H1 (cell line): Measurements from ENCODE around the gene HRH1. TPM values are rescaled to one million over a fixed set of nuclear protein-coding genes. Genes with fewer than 3 reads are reported as not detected.

Experiments used
- CTCF ChIA-PET: fragments of 300-600 bp; sonication (Branson Sonifier 250); formaldehyde crosslinking; loops from one replicate; lab custom pipeline; 2021; ENCODE audit not compliant: partially characterized antibody; lab: Charles Lee
- POLR2A ChIA-PET: fragments of 300-600 bp; sonication (Branson Sonifier 250); formaldehyde crosslinking; loops from one replicate; lab custom pipeline; 2021; ENCODE audit warnings: inconsistent platforms; ENCODE audit not compliant: partially characterized antibody; lab: Charles Lee
- DNase-seq, 2 experiments: peaks; one replicate each; pipeline versions ENCODE4 v3.0.0 to v3.0.0-alpha.2; 2010 to 2022; ENCODE audit warnings: low spot score in 2 of 2, low read depth in 1 of 2, mixed read lengths in 1 of 2
- FAIRE-seq: peaks from 2 replicates; lab custom pipeline; 2011; peaks lifted over from hg19 to GRCh38; lab: Jason Lieb, UNC
- H2AFZ ChIP-seq: 2 replicates; pipeline ENCODE4 v1.8.1; 2012; ENCODE audit warnings: low read length, inconsistent platforms
- H2AK5ac ChIP-seq: 2 replicates; pipeline ENCODE4 v1.6.1; 2013; ENCODE audit warnings: low read depth, low read length
- H2BK120ac ChIP-seq: replicated peaks from 2 replicates; pipeline ENCODE3; 2013; ENCODE audit warnings: low read depth, low read length, inconsistent platforms
- H2BK12ac ChIP-seq: 2 replicates; pipeline ENCODE4 v1.6.1; 2013; ENCODE audit warnings: low read depth, low read length
- H2BK15ac ChIP-seq: 2 replicates; pipeline ENCODE4 v1.6.1; 2013; ENCODE audit warnings: low read length
- H2BK20ac ChIP-seq: 2 replicates; pipeline ENCODE4 v1.6.1; 2013; ENCODE audit warnings: low read length
- H2BK5ac ChIP-seq: 2 replicates; pipeline ENCODE4 v1.6.1; 2013; ENCODE audit warnings: low read depth, low read length
- H3K14ac ChIP-seq: 2 replicates; pipeline ENCODE4 v1.6.1; 2013; ENCODE audit warnings: inconsistent platforms; ENCODE audit not compliant: insufficient read length
- H3K18ac ChIP-seq: 2 replicates; pipeline ENCODE4 v1.6.1; 2013; ENCODE audit warnings: low read length; ENCODE audit errors: extremely low read depth
- H3K23ac ChIP-seq: 2 replicates; pipeline ENCODE4 v1.6.1; 2013; ENCODE audit warnings: inconsistent platforms; ENCODE audit not compliant: insufficient read length
- H3K23me2 ChIP-seq: 2 replicates; pipeline ENCODE4 v1.6.1; 2013; ENCODE audit warnings: low read depth, low read length
- H3K27ac ChIP-seq: 2 replicates; pipeline ENCODE4 v1.6.1; 2011; ENCODE audit warnings: low read depth, low read length, inconsistent platforms
- H3K27me3 ChIP-seq, 4 experiments: replicated peaks in 1 of 4; 1 replicate in 1 of 4; 2 replicates in 3 of 4; pipeline versions ENCODE4 v1.6.1 to v1.8.1; 2011 to 2013; ENCODE audit warnings: low read length in 3 of 4, mild to moderate bottlenecking in 3 of 4, inconsistent platforms in 2 of 4, mixed read lengths in 2 of 4, moderate library complexity in 1 of 4; ENCODE audit not compliant: control insufficient read depth in 3 of 4, insufficient read depth in 3 of 4; ENCODE audit errors: extremely low read depth in 1 of 4
- H3K36me3 ChIP-seq, 4 experiments: 2 replicates each; pipeline versions ENCODE4 v1.6.1 to v1.8.1; 2011 to 2013; ENCODE audit warnings: mild to moderate bottlenecking in 4 of 4, low read length in 3 of 4, moderate library complexity in 2 of 4, control low read depth in 1 of 4, inconsistent platforms in 1 of 4; ENCODE audit not compliant: insufficient read depth in 4 of 4, control insufficient read depth in 2 of 4
- H3K4ac ChIP-seq: replicated peaks from 2 replicates; pipeline ENCODE3; 2013; ENCODE audit warnings: low read length, low read depth, mixed read lengths, inconsistent platforms; ENCODE audit not compliant: insufficient read length
- H3K4me1 ChIP-seq, 4 experiments: replicated peaks in 1 of 4; 1 replicate in 1 of 4; 2 replicates in 3 of 4; pipeline versions ENCODE4 v1.6.1 to v1.8.1; 2011 to 2013; ENCODE audit warnings: low read length in 3 of 4, inconsistent platforms in 2 of 4, mixed read lengths in 1 of 4; ENCODE audit not compliant: insufficient read depth in 4 of 4, control insufficient read depth in 3 of 4
- H3K4me2 ChIP-seq, 2 experiments: 2 replicates each; pipeline versions ENCODE4 v1.6.1 to v1.8.1; 2011 to 2013; ENCODE audit warnings: low read depth in 2 of 2, low read length in 2 of 2, control low read depth in 1 of 2, inconsistent platforms in 1 of 2, mild to moderate bottlenecking in 1 of 2; ENCODE audit not compliant: insufficient read depth in 1 of 2
- H3K4me3 ChIP-seq, 4 experiments: fragments of 200-600, 300-600 bp in 1 of 4; sonication (generic), shearing (Covaris generic), sonication (Bioruptor Twin) in 1 of 4; 2 replicates each; pipeline versions ENCODE4 v1.5.1 to v1.8.1; 2011 to 2016; ENCODE audit warnings: low read length in 4 of 4, low read depth in 3 of 4, control low read depth in 2 of 4, inconsistent platforms in 2 of 4, mild to moderate bottlenecking in 2 of 4, mixed read lengths in 1 of 4, moderate library complexity in 1 of 4; ENCODE audit not compliant: insufficient read depth in 2 of 4; ENCODE audit errors: extremely low read depth in 1 of 4
- H3K56ac ChIP-seq: replicated peaks from 2 replicates; pipeline ENCODE3; 2013; ENCODE audit warnings: low read depth, mild to moderate bottlenecking, mixed read lengths, low read length, inconsistent platforms; ENCODE audit not compliant: insufficient read length
- H3K79me1 ChIP-seq: 2 replicates; pipeline ENCODE4 v1.6.1; 2013; ENCODE audit warnings: low read depth, low read length, control low read depth
- H3K79me2 ChIP-seq, 2 experiments: 2 replicates each; pipeline versions ENCODE4 v1.6.1 to v1.8.1; 2012 to 2013; ENCODE audit warnings: low read length in 2 of 2, mild to moderate bottlenecking in 2 of 2, inconsistent platforms in 1 of 2; ENCODE audit not compliant: insufficient read depth in 2 of 2, control insufficient read depth in 1 of 2
- H3K9ac ChIP-seq, 4 experiments: replicated peaks in 1 of 4; 1 replicate in 1 of 4; 2 replicates in 3 of 4; pipeline versions ENCODE4 v1.6.1 to v1.8.1; 2011 to 2013; ENCODE audit warnings: low read depth in 3 of 4, low read length in 3 of 4, control low read depth in 2 of 4, mild to moderate bottlenecking in 2 of 4, moderate library complexity in 2 of 4, inconsistent platforms in 1 of 4; ENCODE audit errors: extremely low read depth in 1 of 4
- H3K9me3 ChIP-seq, 2 experiments: 2 replicates each; pipeline versions ENCODE4 v1.6.1 to v1.8.1; 2012 to 2013; ENCODE audit warnings: mild to moderate bottlenecking in 2 of 2, moderate library complexity in 2 of 2, control low read depth in 1 of 2, inconsistent platforms in 1 of 2, low read depth in 1 of 2, low read length in 1 of 2, mixed read lengths in 1 of 2; ENCODE audit not compliant: insufficient read depth in 2 of 2
- H4K20me1 ChIP-seq, 2 experiments: replicated peaks in 1 of 2; 2 replicates each; pipeline versions ENCODE3 to v1.8.1; 2011 to 2013; ENCODE audit warnings: inconsistent platforms in 2 of 2, low read length in 2 of 2, mild to moderate bottlenecking in 1 of 2; ENCODE audit not compliant: insufficient read depth in 2 of 2, control insufficient read depth in 1 of 2
- H4K5ac ChIP-seq: 2 replicates; pipeline ENCODE4 v1.6.1; 2013; ENCODE audit warnings: low read length, low read depth, mixed read lengths, inconsistent platforms; ENCODE audit not compliant: insufficient read length
- H4K8ac ChIP-seq: 2 replicates; pipeline ENCODE4 v1.8.0; 2013; ENCODE audit warnings: mild to moderate bottlenecking, moderate library complexity, low read length, inconsistent platforms; ENCODE audit not compliant: insufficient read depth; ENCODE audit errors: extremely low read depth
- H4K91ac ChIP-seq: replicated peaks from 2 replicates; pipeline ENCODE3; 2013; ENCODE audit warnings: low read length, mixed read lengths, inconsistent platforms; ENCODE audit not compliant: insufficient read length
- BRCA1 ChIP-seq: IDR thresholded peaks from 2 replicates; pipeline ENCODE4 v1.6.1; 2012; ENCODE audit warnings: low read depth, low read length, improper control_type of control experiment
- CBX8 ChIP-seq: fragments of 300-800, 300-1000 bp; sonication (generic); IDR thresholded peaks from 2 replicates; pipeline ENCODE4 v1.7.1; 2016; ENCODE audit warnings: low read depth, low read length, borderline replicate concordance
- CHD1 ChIP-seq: IDR thresholded peaks from 2 replicates; pipeline ENCODE4 v1.6.1; 2012; ENCODE audit warnings: low read depth, low read length, improper control_type of control experiment
- E2F6 ChIP-seq: IDR thresholded peaks from 2 replicates; pipeline ENCODE4 v1.6.1; 2012; ENCODE audit warnings: inconsistent platforms
- EGR1 ChIP-seq: IDR thresholded peaks from 2 replicates; pipeline ENCODE4 v1.6.1; 2011; ENCODE audit warnings: low read depth, low read length, borderline replicate concordance
- EP300 ChIP-seq, 2 experiments: IDR thresholded peaks; 1 replicate in 1 of 2; 2 replicates in 1 of 2; pipeline ENCODE4 v1.6.1; 2011 to 2012; ENCODE audit warnings: low read depth in 2 of 2, low read length in 2 of 2, mild to moderate bottlenecking in 2 of 2, borderline replicate concordance in 1 of 2, inconsistent platforms in 1 of 2, moderate library complexity in 1 of 2
- JUN ChIP-seq: IDR thresholded peaks from 2 replicates; pipeline ENCODE4 v1.6.1; 2011; ENCODE audit warnings: low read depth, mild to moderate bottlenecking, improper control_type of control experiment, low read length
- MAFK ChIP-seq: IDR thresholded peaks from 2 replicates; pipeline ENCODE4 v1.6.1; 2012; ENCODE audit warnings: low read depth, mild to moderate bottlenecking, improper control_type of control experiment, low read length
- MAX ChIP-seq: IDR thresholded peaks from 2 replicates; pipeline ENCODE4 v1.6.1; 2012; ENCODE audit warnings: inconsistent platforms
- SAP30 ChIP-seq: fragments of 300-600 bp; sonication (generic); IDR thresholded peaks from 2 replicates; pipeline ENCODE4 v1.7.1; 2012; ENCODE audit warnings: low read length, moderate library complexity, mild to moderate bottlenecking, inconsistent platforms; ENCODE audit not compliant: insufficient read depth, insufficient replicate concordance
- SIN3A ChIP-seq, 2 experiments: IDR thresholded peaks in 1 of 2; conservative IDR thresholded peaks in 1 of 2; 2 replicates each; pipeline ENCODE4 v1.6.1; 2011 to 2012; ENCODE audit warnings: low read length in 2 of 2, improper control_type of control experiment in 1 of 2, low read depth in 1 of 2, mild to moderate bottlenecking in 1 of 2
- TAF7 ChIP-seq: optimal IDR thresholded peaks from 2 replicates; pipeline ENCODE3; 2011; ENCODE audit warnings: low read depth, mild to moderate bottlenecking, inconsistent platforms, low read length, moderate library complexity, borderline replicate concordance
- TBP ChIP-seq: IDR thresholded peaks from 2 replicates; pipeline ENCODE4 v1.6.1; 2011; ENCODE audit warnings: low read depth, low read length, improper control_type of control experiment
- WGBS, 2 experiments: shearing (Covaris generic) in 1 of 2; methylation state at CpG; one replicate each; pipeline versions ENCODE4 v1.1.6 to v1.1.7; 2013 to 2015; ENCODE audit warnings: low lambda C conversion rate in 2 of 2, mixed read lengths in 2 of 2, inconsistent platforms in 1 of 2, low coverage in 1 of 2, missing lambda C conversion rate in 1 of 2; ENCODE audit not compliant: insufficient replicate concordance in 2 of 2, insufficient coverage in 1 of 2, insufficient read length in 1 of 2; ENCODE audit errors: extremely low coverage in 1 of 2, missing lambda C conversion rate in 1 of 2; 5-methylcytosine and 5-hydroxymethylcytosine counted together
- polyA plus RNA-seq, 7 experiments: library from polyadenylated mRNA; depleted of rRNA in 3 of 7; stranded (reverse) in 5 of 7; unstranded in 2 of 7; fragments of >200 nt in 5 of 7; fragments of 200-250 nt in 2 of 7; gene quantifications; 1 replicate in 5 of 7; 2 replicates in 1 of 7; 4 replicates in 1 of 7; pipeline versions ENCODE4 v1.2.1 to v1.2.3, GENCODE V29; 2011 to 2013; ENCODE audit warnings: missing spikeins in 2 of 7, mixed read lengths in 2 of 7
- total RNA-seq: library from RNA; stranded (reverse); fragmentation: NEBNext Ultra II Directional; extraction: Animal tissue kit (Norgen Biotek cat#: 25700); gene quantifications from 2 replicates; pipeline ENCODE4 v1.2.1, GENCODE V29; 2021

Gene HRH1
- total and polyA plus RNA-seq, 2 of the 8 experiments (the other 6 are each of a cell fraction or from before 2014, with no cell fraction given), result 0.11 TPM; not detected in 1

GRCh38 chr3:11300970-11301369, 146.7 kb downstream of the HRH1 start:
- H3K36me3 ChIP-seq, result peaks cover 0 to 3% (median under 1%) of the 10 kb centered on the region in 4 experiments; a peak in 5 of 8 replicates
- no peak overlapping the region for H2BK20ac ChIP-seq
- no peak overlapping the region for H3K4ac ChIP-seq
- H4K91ac ChIP-seq, result no peak overlapping the region
- H3K27ac ChIP-seq, result no peak overlapping the region
- H3K23me2 ChIP-seq, result no peaks in the 10 kb centered on the region
- no peak overlapping the region for H2BK5ac ChIP-seq
- no peak overlapping the region for H2AK5ac ChIP-seq
- no peak overlapping the region for H2BK15ac ChIP-seq
- no peak overlapping the region for H3K9ac ChIP-seq
- H3K56ac ChIP-seq, result no peak overlapping the region
- H3K4me2 ChIP-seq, result no peak overlapping the region
- no peaks in the 10 kb centered on the region for H4K20me1 ChIP-seq
- 95% methylated on average over 3 of the region's 3 CpGs; no CpG with 5 or more reads in 1 of the 2 experiments for WGBS, 2 experiments
- no peaks in the 10 kb centered on the region for H3K4me1 ChIP-seq
- no peaks in the 10 kb centered on the region for H3K79me1 ChIP-seq
- no peak overlapping the region for H4K8ac ChIP-seq
- DNase-seq (no peak), FAIRE-seq (no peak)
- H2AFZ ChIP-seq, result no peak overlapping the region
- H3K9me3 ChIP-seq, result no peaks in the 10 kb centered on the region
- H2BK12ac ChIP-seq, result no peak overlapping the region
- ChIA-PET POLR2A (interaction anchor here (0.6 kb wide), 1 partner anchor 42 kb away, joined by 3 read pairs; no protein-coding TSS in a partner anchor), CTCF (no interaction called here)
- no peak overlapping the region for H3K18ac ChIP-seq
- no peak overlapping the region for H4K5ac ChIP-seq
- H3K4me3 ChIP-seq, result no peak overlapping the region
- H2BK120ac ChIP-seq, result no peak overlapping the region
- no peak overlapping the region for H3K14ac ChIP-seq
- H3K23ac ChIP-seq, result no peak overlapping the region
- no peaks in the 10 kb centered on the region for H3K79me2 ChIP-seq
- H3K27me3 ChIP-seq, result peaks cover 0 to 2% (median 0%) of the 10 kb centered on the region in 4 experiments; a peak in 1 of 7 replicates
- TF ChIP-seq CHD1 (no peak), EP300 (IDR thresholded peaks at IDR 0.05; ENCODE audit: borderline replicate concordance in 1 of 2, low read depth in 2 of 2, low read length in 2 of 2) (no peak), TBP (no peak), CBX8 (no peak), MAX (no peak), MAFK (no peak), EGR1 (no peak), JUN (no peak), TAF7 (no peak), SAP30 (no peak), SIN3A (conservative IDR thresholded peaks at IDR 0.05 in 1 of 2, IDR thresholded peaks at IDR 0.05 in 1 of 2; ENCODE audit: low read depth in 1 of 2, low read length in 2 of 2) (no peak), BRCA1 (no peak), E2F6 (no peak)
